AG04449 (cell line): ENCODE measurements around the gene NAP1L2.
"Not testable (repeated sequence)": the region's sequence is repeated elsewhere in the genome, so short reads cannot be mapped to it uniquely, and the experiment has no call there.

Source experiments
- CTCF ChIA-PET: fragments of 350-600 bp; formaldehyde crosslinking; extraction: SDS; loops from one replicate; lab custom pipeline; 2021; ENCODE audit warnings: antibody characterized with exemption; lab: Yijun Ruan, JAX
- POLR2A ChIA-PET: fragments of 400-600, 350-600 bp; formaldehyde crosslinking; extraction: SDS; loops from one replicate; lab custom pipeline; 2020; ENCODE audit warnings: antibody characterized with exemption, inconsistent platforms; lab: Yijun Ruan, JAX
- DNase-seq: peaks from one replicate; pipeline ENCODE4 v3.0.0-alpha.2; 2010; ENCODE audit warnings: low read depth, low spot score
- H3K4me3 ChIP-seq: 2 replicates; pipeline ENCODE4 v1.5.1; 2011; ENCODE audit warnings: low read depth, mild to moderate bottlenecking, control low read depth, low read length
- TF ChIP-seq, protein P1 (sequence below): IDR thresholded peaks from one replicate; pipeline ENCODE4 v1.5.1; 2011; ENCODE audit warnings: mild to moderate bottlenecking, moderate library complexity, low read length, control low read depth, inconsistent platforms; ENCODE audit not compliant: insufficient read depth; ENCODE audit errors: missing control alignments

The NAP1L2 gene

DNA sequence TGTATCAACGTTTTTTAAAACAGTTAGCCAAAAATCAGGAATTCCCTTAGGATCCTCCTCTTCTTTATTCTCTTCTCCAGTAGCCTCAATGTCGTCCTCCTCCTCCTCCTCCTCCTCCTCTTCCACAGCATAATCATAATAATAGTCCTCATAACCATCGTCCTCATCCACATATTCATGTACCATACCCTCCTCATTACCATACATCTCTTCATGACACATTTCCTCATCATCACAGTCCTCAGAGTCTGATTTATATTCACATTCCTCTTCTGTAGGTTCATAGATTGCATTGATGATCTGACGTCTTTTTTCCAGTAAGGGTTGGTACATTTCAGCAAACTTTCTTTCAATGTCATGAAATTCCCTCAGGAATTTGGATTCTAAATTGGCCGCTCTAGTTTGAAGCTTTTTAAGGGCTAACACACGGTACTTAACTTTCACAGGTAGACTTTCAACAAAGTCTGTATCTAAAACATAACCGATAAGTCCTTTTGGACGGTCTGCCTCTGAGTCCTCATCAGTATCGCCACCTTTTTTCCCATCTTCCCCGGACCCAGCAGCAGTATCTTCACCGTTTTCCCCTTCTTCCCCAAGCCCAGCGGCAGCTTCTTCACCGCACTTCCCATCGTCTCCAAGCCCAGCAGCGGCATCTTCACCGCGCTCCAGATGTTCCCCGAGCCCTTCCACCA, 771 bp downstream of the NAP1L2 start:
- ChIA-PET POLR2A (no interaction called here), CTCF (no interaction called here)
- DNase-seq: no peak
- TF ChIP-seq, protein P1, sequence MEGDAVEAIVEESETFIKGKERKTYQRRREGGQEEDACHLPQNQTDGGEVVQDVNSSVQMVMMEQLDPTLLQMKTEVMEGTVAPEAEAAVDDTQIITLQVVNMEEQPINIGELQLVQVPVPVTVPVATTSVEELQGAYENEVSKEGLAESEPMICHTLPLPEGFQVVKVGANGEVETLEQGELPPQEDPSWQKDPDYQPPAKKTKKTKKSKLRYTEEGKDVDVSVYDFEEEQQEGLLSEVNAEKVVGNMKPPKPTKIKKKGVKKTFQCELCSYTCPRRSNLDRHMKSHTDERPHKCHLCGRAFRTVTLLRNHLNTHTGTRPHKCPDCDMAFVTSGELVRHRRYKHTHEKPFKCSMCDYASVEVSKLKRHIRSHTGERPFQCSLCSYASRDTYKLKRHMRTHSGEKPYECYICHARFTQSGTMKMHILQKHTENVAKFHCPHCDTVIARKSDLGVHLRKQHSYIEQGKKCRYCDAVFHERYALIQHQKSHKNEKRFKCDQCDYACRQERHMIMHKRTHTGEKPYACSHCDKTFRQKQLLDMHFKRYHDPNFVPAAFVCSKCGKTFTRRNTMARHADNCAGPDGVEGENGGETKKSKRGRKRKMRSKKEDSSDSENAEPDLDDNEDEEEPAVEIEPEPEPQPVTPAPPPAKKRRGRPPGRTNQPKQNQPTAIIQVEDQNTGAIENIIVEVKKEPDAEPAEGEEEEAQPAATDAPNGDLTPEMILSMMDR: no peak
- H3K4me3 ChIP-seq: no peak overlapping the region; the same call in 1 of the 2 replicates

DNA sequence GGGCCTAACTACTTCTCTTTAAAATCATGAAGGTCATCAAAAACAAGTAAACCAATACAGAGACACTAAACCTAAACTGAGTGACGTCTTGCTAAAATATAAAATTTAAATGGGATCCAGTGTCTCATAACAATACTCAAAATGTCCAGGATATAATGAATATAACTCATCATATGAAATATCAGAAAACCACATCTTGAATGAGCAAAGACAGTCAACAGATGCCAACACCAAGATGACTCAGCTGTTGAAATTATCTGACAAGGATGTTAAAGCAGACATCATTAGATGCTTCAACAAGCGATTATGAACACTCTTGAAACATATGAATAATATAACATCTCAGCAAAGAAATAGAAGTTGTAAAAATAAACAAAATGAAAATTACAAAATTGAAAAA, 8.3 kb downstream of the NAP1L2 start:
- POLR2A ChIA-PET: no interaction called here
- TF ChIP-seq, protein P1: no peak
- CTCF ChIA-PET: no interaction called here
- no peak for DNase-seq
- H3K4me3 ChIP-seq: no peak overlapping the region

DNA sequence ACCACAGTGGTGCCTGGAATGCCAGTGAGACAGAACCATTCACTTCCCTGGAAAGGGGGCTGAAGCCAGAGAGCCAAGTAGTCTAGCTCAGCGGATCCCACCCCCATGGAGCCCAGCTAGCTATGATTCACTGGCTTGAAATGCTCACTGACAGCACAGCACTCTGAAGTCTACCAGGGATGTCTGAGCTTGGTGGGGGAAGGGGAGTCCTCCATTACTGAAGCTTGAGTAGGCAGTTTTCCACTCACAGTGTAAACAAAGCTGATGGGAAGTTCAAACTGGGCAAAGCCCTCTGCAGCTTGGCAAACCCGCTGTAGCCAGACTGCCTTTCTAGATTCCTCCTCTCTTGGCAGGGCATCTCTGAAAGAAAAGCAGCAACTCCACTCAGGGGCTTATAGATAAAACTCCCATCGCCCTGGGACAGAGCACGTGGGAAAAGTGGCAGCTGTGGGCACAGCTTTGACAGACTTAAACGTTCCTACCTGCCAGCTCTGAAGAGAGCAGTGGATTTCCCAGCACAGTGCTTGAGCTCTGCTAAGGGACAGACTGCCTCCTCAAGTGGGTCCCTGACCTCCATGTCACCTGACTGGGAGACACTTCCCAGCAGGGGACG, 32.0 kb downstream of the NAP1L2 start:
- ChIA-PET POLR2A (no interaction called here), CTCF (no interaction called here)
- H3K4me3 ChIP-seq: no peak overlapping the region
- DNase-seq: no peak
- TF ChIP-seq, protein P1: no peak

DNA sequence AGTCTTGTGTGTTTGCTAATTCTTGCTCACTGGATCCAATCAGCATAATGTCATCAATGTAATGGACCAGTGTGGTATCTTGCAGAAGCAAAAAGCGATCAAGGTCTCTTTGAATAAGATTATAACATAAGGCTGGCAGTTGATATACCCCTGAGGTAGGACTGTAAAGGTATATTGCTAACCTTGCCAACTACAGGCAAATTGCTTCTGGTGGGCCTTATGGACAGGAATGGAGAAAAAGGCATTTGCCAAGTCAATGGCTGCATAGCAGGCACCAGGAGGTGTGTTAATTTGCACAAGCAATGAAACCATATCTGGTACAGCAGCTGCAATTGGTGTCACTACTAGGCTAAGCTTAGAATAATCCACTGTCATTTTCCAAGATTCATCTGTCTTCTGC, 45.7 kb downstream of the NAP1L2 start:
- CTCF ChIA-PET, DNase-seq, POLR2A ChIA-PET, H3K4me3 ChIP-seq: not testable (repeated sequence)
